NCI-H345 treated with DMSO at 0.1 percent for 48 hours (cell line): ENCODE results near the gene GPR146.

Experiments used
- DNase-seq: peaks from one replicate; lab custom pipeline; 2025; ENCODE audit not compliant: unreplicated experiment; lab: John Stamatoyannopoulos, UW

Gene GPR146

GRCh38 chr7:1011297-1012003, 32.9 kb upstream of the GPR146 start:
- no peak for DNase-seq

DNA sequence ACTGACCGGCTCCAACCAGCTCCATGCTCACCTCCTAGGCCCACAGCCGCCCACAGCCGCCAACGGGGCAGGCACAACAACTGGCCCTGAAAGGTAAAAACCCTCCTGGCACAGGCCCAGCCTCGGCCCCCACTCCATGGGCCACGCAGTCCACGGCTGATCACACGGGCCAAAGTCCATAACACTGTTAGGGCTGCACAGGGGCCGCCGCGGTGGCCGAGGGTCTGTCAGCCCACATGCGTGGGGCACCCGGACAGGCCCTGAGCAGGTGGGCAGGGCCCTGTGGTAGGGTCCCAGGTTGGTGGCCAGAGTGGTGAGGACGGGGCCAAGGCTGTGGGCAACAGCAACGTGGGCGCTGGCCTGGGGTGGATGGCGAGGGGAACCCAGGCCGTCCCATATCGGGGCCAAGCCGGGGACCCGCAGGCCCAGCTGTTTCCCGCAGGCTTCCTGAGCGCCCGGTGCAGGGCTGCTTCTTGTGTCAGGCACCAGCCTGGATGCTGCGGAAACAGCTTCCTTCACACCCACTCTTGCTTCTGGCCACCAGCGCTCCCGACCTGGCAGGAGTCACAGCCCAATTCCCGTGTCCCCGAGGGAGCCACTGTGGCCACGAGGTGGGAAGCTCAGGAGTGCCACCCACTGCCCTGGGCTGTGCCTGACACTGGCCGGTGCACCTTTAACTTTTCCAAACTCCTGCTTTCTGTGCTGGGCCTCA, 32.2 kb upstream of the GPR146 start:
- no peak for DNase-seq

GRCh38 chr7:1012716-1013095, 31.6 kb upstream of the GPR146 start:
- no peak for DNase-seq

- no peak for DNase-seq
Observed at GRCh38 chr7:1013581-1013980, 30.8 kb upstream of the GPR146 start.

DNA sequence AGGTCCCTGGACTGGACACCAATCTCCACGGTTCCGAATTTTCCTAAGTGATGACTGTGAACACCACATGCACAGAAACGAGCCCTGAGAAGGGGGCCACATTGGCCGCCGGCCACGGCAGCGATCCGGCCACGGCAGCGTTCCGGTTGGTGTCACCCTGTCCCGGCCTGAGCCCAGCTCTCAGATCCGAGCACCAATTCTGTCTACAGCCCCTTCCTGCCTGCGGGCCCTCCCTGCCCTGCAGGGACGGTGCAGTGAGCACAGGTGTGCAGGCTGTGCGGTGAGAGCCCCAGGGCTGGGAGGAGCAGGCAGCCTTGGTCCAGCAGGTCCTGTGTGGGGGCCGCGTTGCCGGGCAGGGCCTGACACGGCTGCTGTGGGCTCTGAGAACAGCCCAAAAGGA, 29.7 kb upstream of the GPR146 start:
- no peak for DNase-seq

GRCh38 chr7:1015196-1016121, 28.9 kb upstream of the GPR146 start:
- no peak for DNase-seq

DNA sequence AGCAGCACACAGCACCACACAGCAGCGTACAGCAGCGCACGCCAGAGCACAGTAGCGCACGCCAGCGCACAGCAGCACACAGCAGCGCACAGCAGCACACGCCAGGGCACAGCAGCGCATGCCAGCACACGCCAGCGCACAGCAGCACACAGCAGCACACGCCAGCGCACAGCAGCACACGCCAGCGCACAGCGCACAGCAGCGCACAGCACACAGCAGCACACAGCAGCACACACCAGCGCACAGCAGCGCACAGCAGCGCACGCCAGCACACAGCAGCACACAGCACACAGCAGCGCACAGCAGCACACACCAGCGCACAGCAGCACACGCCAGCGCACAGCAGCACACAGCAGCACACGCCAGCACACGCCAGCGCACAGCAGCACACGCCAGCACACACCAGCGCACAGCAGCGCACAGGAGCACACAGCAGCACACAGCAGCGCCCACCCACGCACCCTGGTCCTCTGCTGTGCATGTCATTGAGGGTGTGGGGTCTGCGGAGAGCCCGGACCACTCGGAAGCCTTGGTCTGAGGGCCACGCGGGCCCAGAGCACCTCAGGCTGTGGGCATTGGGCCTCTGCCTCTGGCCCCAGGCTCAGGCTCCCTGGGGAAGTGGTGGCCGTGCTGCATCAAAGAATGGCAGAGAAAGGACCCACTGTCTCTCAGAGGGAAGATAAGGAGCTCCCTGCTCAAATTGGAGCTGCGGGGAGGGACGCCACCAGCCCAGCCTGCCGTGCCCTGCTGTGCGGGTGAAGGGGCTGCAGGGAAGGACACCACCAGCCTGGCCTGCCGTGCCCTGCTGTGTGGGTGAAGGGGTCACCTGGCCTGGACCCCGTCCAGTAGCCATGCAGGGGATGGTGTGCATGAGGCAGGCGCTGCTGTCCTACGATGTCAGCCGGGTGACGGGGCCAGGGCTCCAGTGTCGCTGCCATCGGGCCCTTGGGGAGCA, 27.5 kb upstream of the GPR146 start:
- no peak for DNase-seq

DNA sequence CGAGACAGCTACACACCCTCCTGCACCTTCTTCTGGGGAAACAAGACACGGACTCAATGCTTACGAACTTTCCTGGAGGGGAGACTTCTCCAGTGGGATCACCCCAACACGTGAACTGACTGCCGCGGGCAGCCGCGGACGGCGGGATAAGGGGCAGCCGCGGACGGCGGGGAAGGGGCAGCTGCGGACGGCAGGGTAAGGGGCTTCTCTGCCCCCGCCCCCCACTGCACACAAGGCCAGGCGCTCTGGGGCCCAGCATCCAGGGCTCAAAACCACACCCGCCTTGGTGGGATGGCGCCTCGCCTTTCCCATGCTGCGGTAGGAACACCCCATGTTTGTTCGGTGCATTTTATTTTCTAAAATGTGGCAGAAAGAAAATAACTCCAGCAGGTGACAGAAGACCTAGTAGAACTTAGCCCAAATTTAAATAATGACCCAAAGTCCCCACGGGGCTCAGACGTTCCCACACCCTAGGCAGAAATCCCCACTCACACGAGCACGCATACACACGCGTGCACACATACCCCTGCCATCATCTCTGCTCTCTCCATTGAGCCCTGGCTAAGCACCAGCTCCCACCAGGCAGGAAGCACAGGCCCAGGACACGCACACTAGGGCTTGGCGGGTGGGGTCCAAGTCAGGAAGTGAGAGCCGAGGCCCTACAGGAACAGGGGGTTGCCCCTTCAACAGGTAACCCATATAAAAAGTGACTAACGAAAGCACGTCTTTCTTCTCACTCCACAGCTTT, 26.6 kb upstream of the GPR146 start:
- DNase-seq = no peak

- DNase-seq = no peak
Observed at GRCh38 chr7:1018334-1018695, 26.0 kb upstream of the GPR146 start.

GRCh38 chr7:1019255-1019785, 25.0 kb upstream of the GPR146 start:
- no peak for DNase-seq

DNA sequence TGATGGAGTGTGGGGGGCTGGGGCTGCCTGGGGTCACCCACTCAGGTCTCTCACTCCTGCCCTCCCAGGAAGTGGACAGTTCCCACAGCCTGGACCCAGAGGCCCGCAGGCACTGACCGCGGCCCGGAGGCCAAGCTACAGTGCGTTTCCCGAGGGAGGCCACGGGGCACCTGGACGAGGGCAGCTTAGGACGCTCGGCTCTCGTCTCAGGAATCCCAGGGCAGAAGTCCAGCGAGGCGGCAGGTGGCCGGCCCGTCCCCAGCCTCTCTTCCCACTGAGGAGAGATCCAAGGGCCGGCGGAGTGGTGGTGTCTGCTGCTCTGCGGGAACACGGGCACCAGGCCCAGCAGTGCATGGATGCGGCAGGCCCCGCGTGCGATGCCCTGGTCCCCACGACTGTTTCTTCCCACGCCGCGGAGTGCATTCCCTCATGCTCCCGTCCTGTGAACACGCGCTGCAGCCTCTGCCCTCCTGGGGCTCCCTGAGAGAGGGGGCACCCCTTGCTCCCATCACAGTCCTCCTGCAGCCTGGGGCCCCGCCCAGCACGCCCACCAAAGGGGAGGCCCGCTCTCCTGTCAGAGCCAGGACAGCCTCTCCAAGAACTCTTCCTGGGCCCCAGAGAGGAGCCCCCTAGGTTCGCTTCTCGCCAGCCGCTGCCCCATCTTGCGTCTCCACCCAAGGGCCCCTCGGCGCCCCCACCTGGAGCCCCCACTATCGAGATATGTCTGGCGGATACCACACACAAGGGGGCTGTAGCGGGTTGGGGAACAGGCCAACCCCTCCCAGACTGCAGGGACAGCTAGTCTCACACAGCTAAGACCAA, 24.3 kb upstream of the GPR146 start:
- no peak for DNase-seq

DNA sequence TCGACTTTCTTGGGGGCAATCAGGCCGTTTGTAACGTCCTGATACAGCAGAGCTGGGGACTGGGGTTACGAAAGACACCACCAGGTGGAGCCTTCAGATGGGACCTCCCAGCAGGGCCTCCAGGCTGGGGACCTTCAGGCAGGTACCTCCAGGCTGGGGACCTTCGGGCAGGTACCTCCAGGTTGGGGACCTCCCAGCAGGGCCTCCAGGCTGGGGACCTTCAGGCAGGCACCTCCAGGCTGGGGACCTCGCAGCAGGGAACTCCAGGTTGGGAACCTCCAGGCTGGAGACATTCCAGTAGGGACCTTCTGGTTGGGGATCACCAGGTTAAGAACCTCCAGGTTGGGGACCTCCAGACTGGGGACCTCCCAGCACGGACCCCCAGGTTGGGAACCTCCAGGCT, 23.5 kb upstream of the GPR146 start:
- no peak for DNase-seq

DNA sequence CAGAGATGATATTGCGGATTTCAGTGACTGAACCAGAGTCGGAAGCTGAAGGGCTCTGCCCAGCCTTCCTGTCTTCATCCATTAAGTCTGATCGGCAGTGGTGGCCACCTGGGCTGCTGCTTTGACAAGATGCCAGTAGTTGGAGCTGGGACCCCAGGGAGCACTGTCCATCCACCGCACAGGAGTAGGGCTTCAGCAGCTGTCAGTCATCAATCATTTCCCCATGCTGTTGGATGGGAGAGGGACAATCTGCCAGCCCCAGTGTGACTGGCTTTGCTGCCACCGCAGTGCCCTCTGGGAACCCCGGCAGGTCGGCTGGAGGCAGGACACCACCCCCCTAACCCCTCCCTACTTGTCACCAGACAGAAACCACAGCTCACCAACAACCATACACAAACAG, 23.0 kb upstream of the GPR146 start:
- DNase-seq = no peak

DNA sequence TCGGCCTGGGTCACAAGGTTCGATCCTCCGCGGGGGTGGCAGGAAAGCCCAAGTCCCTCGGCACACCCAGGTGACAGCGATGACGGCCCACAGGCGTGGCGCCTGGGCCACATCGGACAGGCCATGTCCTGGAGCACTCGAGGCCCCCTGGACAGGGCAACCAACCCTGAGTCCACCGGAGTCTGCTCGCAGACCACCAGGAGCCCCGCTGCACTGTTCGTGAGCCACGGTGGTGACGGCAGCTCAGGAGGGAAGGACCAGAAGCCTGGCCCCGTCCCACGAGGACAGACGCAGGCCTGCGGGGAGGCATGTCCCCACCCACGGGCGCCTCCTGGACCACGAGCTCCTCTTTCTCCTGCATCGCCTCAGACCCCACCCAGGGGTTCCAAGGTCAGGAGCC, 22.4 kb upstream of the GPR146 start:
- DNase-seq = no peak

- DNase-seq = no peak
Observed at GRCh38 chr7:1022356-1022755, 22.0 kb upstream of the GPR146 start.

DNA sequence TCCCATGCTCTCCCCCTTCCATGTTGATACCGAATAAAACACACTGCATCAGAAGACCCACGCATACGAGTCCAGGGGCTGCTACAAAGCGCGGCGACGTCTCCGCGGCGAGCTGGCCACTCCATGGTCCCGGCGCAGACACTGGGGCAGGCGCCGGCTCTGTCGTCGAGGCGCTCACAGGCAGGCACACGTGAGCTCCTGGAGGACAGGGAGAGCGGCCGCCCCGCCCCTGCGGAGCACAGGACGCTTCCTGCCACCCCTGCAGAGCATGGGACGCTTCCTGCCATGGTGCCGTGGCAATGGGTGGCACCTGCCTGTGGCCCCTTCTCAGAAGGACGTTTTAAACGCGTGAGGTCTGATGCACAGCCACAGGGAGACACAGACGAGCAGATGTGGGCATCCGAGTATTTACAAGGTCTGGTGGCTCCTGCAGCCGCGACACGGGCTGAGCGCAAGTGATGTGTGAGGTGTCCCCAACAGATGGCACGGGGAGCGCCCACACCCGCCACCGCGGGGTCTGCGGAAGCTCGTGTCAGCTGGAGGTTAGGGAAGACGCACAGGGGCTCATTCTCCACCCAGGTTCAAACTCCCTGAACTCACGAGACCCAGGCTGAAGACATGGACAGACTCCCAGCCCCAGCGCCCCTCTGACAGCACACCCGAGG, 21.4 kb upstream of the GPR146 start:
- DNase-seq = no peak

DNA sequence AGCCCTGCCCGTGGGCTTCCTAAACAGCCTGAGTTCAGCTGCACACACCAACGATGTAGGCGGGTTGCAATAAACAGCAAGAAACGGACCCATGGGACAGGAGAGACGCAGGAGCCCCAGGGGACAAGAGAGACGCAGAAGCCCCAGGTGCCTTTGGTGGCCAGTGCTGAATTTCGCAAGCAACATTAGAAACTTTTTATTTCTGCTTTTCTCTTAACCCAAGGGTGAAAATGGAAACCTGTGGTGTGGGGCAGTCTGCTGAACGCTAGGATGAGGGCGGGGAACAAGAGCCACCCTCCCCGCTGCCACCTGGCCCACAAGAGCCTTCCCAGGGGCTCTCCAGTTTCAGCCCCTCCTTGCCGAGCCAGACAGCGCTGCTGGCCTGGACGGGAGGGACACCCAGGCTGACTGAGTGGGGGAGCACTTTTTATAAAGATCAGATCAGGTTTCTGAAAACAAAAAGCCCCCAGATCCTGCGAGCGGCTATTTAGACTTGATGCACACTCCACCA, 20.0 kb upstream of the GPR146 start:
- no peak for DNase-seq
